SHP77 (cell line): ENCODE measurements around the gene IGLL5.

Source experiments
- DNase-seq, 2 experiments: peaks; one replicate each; lab custom pipeline; 2025; lab: John Stamatoyannopoulos, UW

IGLL5 gene

GRCh38 chr22:22938672-22939587 lies 51.3 kb downstream of the IGLL5 start:
- no peak for DNase-seq

- no peak for DNase-seq
Measured at GRCh38 chr22:22939588-22940368, 52.2 kb downstream of the IGLL5 start.

GRCh38 chr22:22940961-22941605 lies 53.5 kb downstream of the IGLL5 start:
- DNase-seq, result no peak

- no peak for DNase-seq
Measured at GRCh38 chr22:22941831-22942510, 54.4 kb downstream of the IGLL5 start.

- peak; percentile 20 to 49 for DNase-seq
Measured at GRCh38 chr22:22942511-22943329, 55.1 kb downstream of the IGLL5 start.

GRCh38 chr22:22943521-22944267 lies 56.1 kb downstream of the IGLL5 start:
- no peak for DNase-seq

- DNase-seq, result no peak
Measured at GRCh38 chr22:22944268-22944985, 56.8 kb downstream of the IGLL5 start.

- DNase-seq, result no peak
Measured at GRCh38 chr22:22945195-22945594, 57.6 kb downstream of the IGLL5 start.
